PC-3 (cell line): ENCODE results near the gene OR2A25.

Source experiments
- CTCF ChIP-seq: fragments of 300-600 bp; sonication (generic); conservative IDR thresholded peaks from 2 replicates; pipeline ENCODE4 v1.5.1; 2017; ENCODE audit warnings: antibody characterized with exemption, low read depth, mild to moderate bottlenecking, low read length
- EZH2 ChIP-seq: fragments of 300-600 bp; sonication (generic); IDR thresholded peaks from one replicate; pipeline ENCODE4 v1.6.1; 2017; ENCODE audit warnings: antibody characterized with exemption, mild to moderate bottlenecking, low read length; ENCODE audit not compliant: unreplicated experiment
- EZH2phosphoT487 ChIP-seq: fragments of 300-600 bp; sonication (generic); IDR thresholded peaks from 2 replicates; pipeline ENCODE4 v1.6.1; 2018; ENCODE audit warnings: mild to moderate bottlenecking, antibody characterized with exemption, low read length, borderline replicate concordance

DNA sequence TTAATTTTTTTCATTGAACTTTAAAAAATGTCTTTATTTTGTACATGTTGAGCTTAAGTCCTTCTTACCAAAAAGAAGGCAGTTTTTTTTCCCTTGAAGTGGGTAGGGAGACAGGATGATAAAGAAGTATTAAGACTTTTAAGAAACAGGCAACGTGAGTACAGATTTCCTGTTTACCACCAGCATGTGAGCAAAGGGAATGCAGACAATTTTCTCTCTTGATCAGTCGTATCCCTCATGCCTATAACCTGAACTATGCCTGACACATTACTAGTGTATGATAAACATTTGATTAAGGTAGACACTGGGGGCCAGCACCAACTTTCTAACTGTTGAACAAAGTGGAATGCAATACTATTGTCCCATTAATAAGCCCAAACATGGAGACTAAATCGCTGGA, 31.0 kb downstream of the OR2A25 start:
- TF ChIP-seq CTCF (no peak), EZH2 (no peak), EZH2phosphoT487 (no peak)
